Measurements from ENCODE around the gene REEP3. TPM values are rescaled to one million over a fixed set of nuclear protein-coding genes. Genes with fewer than 3 reads are reported as not detected.

REEP3 gene
- total and polyA plus RNA-seq, 7 experiments from 2014 or later = 1.6 to 21.6 (median 8.1) TPM

DNA sequence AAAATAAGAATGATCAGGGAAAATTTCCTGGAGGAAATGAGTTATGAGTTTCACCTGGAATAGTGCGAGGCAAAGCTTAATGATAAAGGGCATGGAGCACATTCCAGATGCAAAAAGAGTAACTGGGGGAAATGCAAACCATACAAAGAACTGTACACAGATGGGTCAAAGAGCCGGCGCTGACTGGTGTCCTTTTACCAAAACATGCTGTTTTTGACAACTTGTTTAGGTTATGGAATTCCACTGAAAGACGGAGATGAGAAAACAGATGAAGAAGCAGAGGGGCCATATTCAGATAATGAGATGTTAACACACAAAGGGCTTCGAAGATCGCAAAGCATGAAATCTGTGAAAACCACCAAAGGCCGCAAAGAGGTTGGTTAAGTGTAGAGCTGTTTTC is 98.2 kb downstream of the REEP3 start:
- H3K27ac ChIP-seq (ENCODE audit: low read depth, low read length) = no peak overlapping the region
- Mint-ChIP-seq H3K36me3 (peaks cover 7 to 26% (median 16%) of the 10 kb centered on the region in 5 donors), H3K4me1 (no peaks in the 10 kb centered on the region), H3K27me3 (no peaks in the 10 kb centered on the region), H3K27ac (no peak overlapping the region), H3K4me3 (no peak overlapping the region), H3K9me3 (no peaks in the 10 kb centered on the region)
- DNase-seq (no peak), ATAC-seq (no peak)
- H3K36me3 ChIP-seq (ENCODE audit: control insufficient read depth in 2 of 3, insufficient read depth in 3 of 3, low read length in 3 of 3) = no peaks in the 10 kb centered on the region
- ChIA-PET POLR2A (interaction anchor here (0.6 kb wide), 1 partner anchor 185 kb away, joined by 3 read pairs; no protein-coding TSS in a partner anchor), CTCF (interaction anchor here (1.2 kb wide), 1 partner anchor 101 kb away, joined by 4 read pairs; no protein-coding TSS in a partner anchor)
- H3K9me3 ChIP-seq (ENCODE audit: control insufficient read depth in 2 of 3, low read length in 3 of 3) = no peaks in the 10 kb centered on the region
- H3K4me1 ChIP-seq (ENCODE audit: control insufficient read depth in 2 of 2, insufficient read depth in 2 of 2, low read length in 2 of 2) = no peaks in the 10 kb centered on the region
- H3K27me3 ChIP-seq (ENCODE audit: control insufficient read depth in 2 of 2, insufficient read depth in 2 of 2, low read length in 2 of 2) = no peaks in the 10 kb centered on the region
- H3K4me3 ChIP-seq (ENCODE audit: low read length) = no peak overlapping the region
- intact Hi-C loops (cut with micrococcal nuclease) = no loop called here

DNA sequence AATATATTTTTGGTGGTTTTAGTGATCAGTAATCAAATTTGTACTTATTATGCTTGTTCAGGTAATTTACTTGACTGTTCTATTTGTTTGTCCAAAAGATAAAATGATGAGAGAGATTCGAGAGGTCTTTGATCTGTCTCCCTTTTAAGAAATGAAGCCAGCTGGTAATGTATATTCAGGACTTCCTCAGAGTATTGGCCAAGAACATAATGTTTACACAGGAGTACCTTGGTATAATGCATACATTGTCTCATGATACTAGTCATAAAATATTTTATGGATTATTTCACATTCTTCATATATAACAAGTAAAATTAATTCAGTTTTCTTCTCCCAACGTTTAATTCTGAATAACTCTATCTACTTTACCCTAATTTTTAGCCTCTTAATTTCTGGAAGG is 100.9 kb downstream of the REEP3 start:
- no peaks in the 10 kb centered on the region for H3K4me1 Mint-ChIP-seq
- no peak for ATAC-seq
- ChIA-PET CTCF (no interaction called here), POLR2A (no interaction called here)
- DNase-seq = no peak
- H3K9me3 Mint-ChIP-seq = no peaks in the 10 kb centered on the region
- H3K36me3 ChIP-seq (ENCODE audit: control insufficient read depth in 2 of 3, insufficient read depth in 3 of 3, low read length in 3 of 3) = no peaks in the 10 kb centered on the region
- H3K9me3 ChIP-seq (ENCODE audit: control insufficient read depth in 2 of 3, low read length in 3 of 3) = no peaks in the 10 kb centered on the region
- no peaks in the 10 kb centered on the region for H3K27me3 Mint-ChIP-seq
- no peak overlapping the region for H3K4me3 ChIP-seq (ENCODE audit: low read length)
- H3K27ac Mint-ChIP-seq = no peak overlapping the region
- intact Hi-C loops (cut with micrococcal nuclease) = no loop called here
- no peaks in the 10 kb centered on the region for H3K27me3 ChIP-seq (ENCODE audit: control insufficient read depth in 2 of 2, insufficient read depth in 2 of 2, low read length in 2 of 2)
- no peak overlapping the region for H3K27ac ChIP-seq (ENCODE audit: low read depth, low read length)
- H3K4me1 ChIP-seq (ENCODE audit: control insufficient read depth in 2 of 2, insufficient read depth in 2 of 2, low read length in 2 of 2) = no peaks in the 10 kb centered on the region
- peaks cover 5 to 17% (median 11%) of the 10 kb centered on the region in 5 donors for H3K36me3 Mint-ChIP-seq
- H3K4me3 Mint-ChIP-seq = no peak overlapping the region

- no peaks in the 10 kb centered on the region for H3K27me3 Mint-ChIP-seq
- CTCF ChIA-PET = no interaction called here
Observed at GRCh38 chr10:63624701-63625100, 103.5 kb downstream of the REEP3 start.

GRCh38 chr10:63627396-63627795 is 106.2 kb downstream of the REEP3 start:
- peaks cover 0 to 3% (median 0%) of the 10 kb centered on the region in 5 donors for H3K27me3 Mint-ChIP-seq
- no peak overlapping the region for H3K27ac ChIP-seq (ENCODE audit: low read depth, low read length)
- H3K27ac Mint-ChIP-seq = no peak overlapping the region
- H3K9me3 Mint-ChIP-seq = no peaks in the 10 kb centered on the region
- H3K36me3 ChIP-seq (ENCODE audit: control insufficient read depth in 2 of 3, insufficient read depth in 3 of 3, low read length in 3 of 3) = no peaks in the 10 kb centered on the region
- peaks cover 0 to 6% (median 0%) of the 10 kb centered on the region in 5 donors for H3K36me3 Mint-ChIP-seq
- no peak for DNase-seq
- H3K4me3 Mint-ChIP-seq = peak overlapping the region in 5 of 10 donors; percentile 26 to 93 (median 57)
- POLR2A ChIA-PET = interaction anchor here (1.3 kb wide), 1 partner anchor 364 kb away, joined by 5 read pairs; no protein-coding TSS in a partner anchor
- H3K27me3 ChIP-seq (ENCODE audit: control insufficient read depth in 2 of 2, insufficient read depth in 2 of 2, low read length in 2 of 2) = no peaks in the 10 kb centered on the region
- ATAC-seq = no peak
- no peaks in the 10 kb centered on the region for H3K9me3 ChIP-seq (ENCODE audit: control insufficient read depth in 2 of 3, low read length in 3 of 3)
- intact Hi-C loops (cut with micrococcal nuclease) = no loop called here
- peaks cover 19 to 33% (median 26%) of the 10 kb centered on the region in 7 donors for H3K4me1 Mint-ChIP-seq
- CTCF ChIA-PET = interaction anchor here (0.7 to 7.6 kb wide), 6 partner anchors 10 to 461 kb away, joined by 3 to 62 read pairs (median 4); no protein-coding TSS in a partner anchor
- H3K4me1 ChIP-seq (ENCODE audit: control insufficient read depth in 2 of 2, insufficient read depth in 2 of 2, low read length in 2 of 2) = peaks cover 0 to 17% of the 10 kb centered on the region in 2 donors
- no peak overlapping the region for H3K4me3 ChIP-seq (ENCODE audit: low read length)

More at GRCh38 chr10:63624701-63625100, 103.5 kb downstream of the REEP3 start:
- no peak for DNase-seq
- H3K27ac Mint-ChIP-seq = no peak overlapping the region
- Histone ChIP-seq H3K9me3 (ENCODE audit: control insufficient read depth in 2 of 3, low read length in 3 of 3) (no peaks in the 10 kb centered on the region), H3K27me3 (ENCODE audit: control insufficient read depth in 2 of 2, insufficient read depth in 2 of 2, low read length in 2 of 2) (no peaks in the 10 kb centered on the region), H3K36me3 (ENCODE audit: control insufficient read depth in 2 of 3, insufficient read depth in 3 of 3, low read length in 3 of 3) (no peaks in the 10 kb centered on the region), H3K27ac (ENCODE audit: low read depth, low read length) (no peak overlapping the region), H3K4me3 (ENCODE audit: low read length) (no peak overlapping the region), H3K4me1 (ENCODE audit: control insufficient read depth in 2 of 2, insufficient read depth in 2 of 2, low read length in 2 of 2) (peaks cover 0 to 14% of the 10 kb centered on the region in 2 donors)
- no peak for ATAC-seq
- no peak overlapping the region for H3K4me3 Mint-ChIP-seq
- H3K4me1 Mint-ChIP-seq = peaks cover 18 to 23% (median 22%) of the 10 kb centered on the region in 7 donors
- intact Hi-C loops (cut with micrococcal nuclease) = no loop called here
- POLR2A ChIA-PET = no interaction called here
- H3K36me3 Mint-ChIP-seq = peaks cover 0 to 9% (median 0%) of the 10 kb centered on the region in 5 donors
- H3K9me3 Mint-ChIP-seq = no peaks in the 10 kb centered on the region

- intact Hi-C loops (cut with micrococcal nuclease) = loop anchor here (2.0 kb wide), 2 partner anchors 403 to 991 kb away; no protein-coding TSS in a partner anchor
Observed at GRCh38 chr10:63627881-63628296, 106.7 kb downstream of the REEP3 start.

GRCh38 chr10:63628526-63629362 is 107.5 kb downstream of the REEP3 start:
- POLR2A ChIA-PET = interaction anchor here (0.7 to 2.9 kb wide), 8 partner anchors 11 to 496 kb away, joined by 3 to 12 read pairs (median 4); partner anchors contain the start of genes NRBF2 and REEP3
- peaks cover 0 to 1% (median 0%) of the 10 kb centered on the region in 5 donors for H3K36me3 Mint-ChIP-seq
- DNase-seq = peak in 6 of 9 donors; percentile 6 to 24 (median 9)

More at GRCh38 chr10:63627881-63628296, 106.7 kb downstream of the REEP3 start:
- H3K4me1 Mint-ChIP-seq = peaks cover 19 to 34% (median 26%) of the 10 kb centered on the region in 7 donors
- ChIA-PET CTCF (interaction anchor here (0.7 to 7.6 kb wide), 9 partner anchors 10 to 462 kb away, joined by 3 to 62 read pairs (median 4); no protein-coding TSS in a partner anchor), POLR2A (interaction anchor here (0.7 to 1.9 kb wide), 4 partner anchors 364 to 461 kb away, joined by 4 to 7 read pairs (median 5); no protein-coding TSS in a partner anchor)
- peaks cover 0 to 3% (median 0%) of the 10 kb centered on the region in 5 donors for H3K27me3 Mint-ChIP-seq
- no peaks in the 10 kb centered on the region for H3K9me3 ChIP-seq (ENCODE audit: control insufficient read depth in 2 of 3, low read length in 3 of 3)
- H3K9me3 Mint-ChIP-seq = no peaks in the 10 kb centered on the region
- H3K27ac Mint-ChIP-seq = peak overlapping the region in 1 of 9 donors; percentile 23
- peaks cover 0 to 5% (median 0%) of the 10 kb centered on the region in 5 donors for H3K36me3 Mint-ChIP-seq
- no peak for ATAC-seq
- peak overlapping the region in 5 of 10 donors; percentile 11 to 93 (median 57) for H3K4me3 Mint-ChIP-seq
- H3K4me1 ChIP-seq (ENCODE audit: control insufficient read depth in 2 of 2, insufficient read depth in 2 of 2, low read length in 2 of 2) = peaks cover 0 to 17% of the 10 kb centered on the region in 2 donors
- no peak overlapping the region for H3K27ac ChIP-seq (ENCODE audit: low read depth, low read length)
- H3K36me3 ChIP-seq (ENCODE audit: control insufficient read depth in 2 of 3, insufficient read depth in 3 of 3, low read length in 3 of 3) = no peaks in the 10 kb centered on the region
- no peak overlapping the region for H3K4me3 ChIP-seq (ENCODE audit: low read length)
- DNase-seq = no peak
- H3K27me3 ChIP-seq (ENCODE audit: control insufficient read depth in 2 of 2, insufficient read depth in 2 of 2, low read length in 2 of 2) = no peaks in the 10 kb centered on the region

More at GRCh38 chr10:63628526-63629362, 107.5 kb downstream of the REEP3 start:
- intact Hi-C loops (cut with micrococcal nuclease) = loop anchor here (1.0 to 2.0 kb wide), 10 partner anchors 92 to 992 kb away; partner anchors contain the start of genes JMJD1C (in 2 of the 2) and NRBF2 (in 2 of the 2)
- Mint-ChIP-seq H3K4me1 (peaks cover 19 to 36% (median 26%) of the 10 kb centered on the region in 7 donors), H3K27ac (peak overlapping the region; percentile 79 to 95 (median 88)), H3K4me3 (peak overlapping the region; percentile 87 to 98 (median 95)), H3K9me3 (no peaks in the 10 kb centered on the region), H3K27me3 (peaks cover 0 to 3% (median 0%) of the 10 kb centered on the region in 5 donors)
- Histone ChIP-seq H3K27me3 (ENCODE audit: control insufficient read depth in 2 of 2, insufficient read depth in 2 of 2, low read length in 2 of 2) (no peaks in the 10 kb centered on the region), H3K27ac (ENCODE audit: low read depth, low read length) (no peak overlapping the region), H3K9me3 (ENCODE audit: control insufficient read depth in 2 of 3, low read length in 3 of 3) (no peaks in the 10 kb centered on the region), H3K4me1 (ENCODE audit: control insufficient read depth in 2 of 2, insufficient read depth in 2 of 2, low read length in 2 of 2) (peaks cover 0 to 17% of the 10 kb centered on the region in 2 donors), H3K4me3 (ENCODE audit: low read length) (peak overlapping the region; percentile 90), H3K36me3 (ENCODE audit: control insufficient read depth in 2 of 3, insufficient read depth in 3 of 3, low read length in 3 of 3) (no peaks in the 10 kb centered on the region)
- CTCF ChIA-PET = interaction anchor here (0.5 to 7.6 kb wide), 21 partner anchors 9 to 471 kb away, joined by 3 to 62 read pairs (median 4); no protein-coding TSS in a partner anchor
- peak; percentile 17 for ATAC-seq
